G401.6 (cell line): Measurements from ENCODE around the gene CHRD.
"Not testable (repeated sequence)": the region's sequence is repeated elsewhere in the genome, so short reads cannot be mapped to it uniquely, and the experiment has no call there.

Source experiments
- FAIRE-seq: peaks from 2 replicates; lab custom pipeline; 2012; peaks lifted over from hg19 to GRCh38; lab: Jason Lieb, UNC

CHRD gene

DNA sequence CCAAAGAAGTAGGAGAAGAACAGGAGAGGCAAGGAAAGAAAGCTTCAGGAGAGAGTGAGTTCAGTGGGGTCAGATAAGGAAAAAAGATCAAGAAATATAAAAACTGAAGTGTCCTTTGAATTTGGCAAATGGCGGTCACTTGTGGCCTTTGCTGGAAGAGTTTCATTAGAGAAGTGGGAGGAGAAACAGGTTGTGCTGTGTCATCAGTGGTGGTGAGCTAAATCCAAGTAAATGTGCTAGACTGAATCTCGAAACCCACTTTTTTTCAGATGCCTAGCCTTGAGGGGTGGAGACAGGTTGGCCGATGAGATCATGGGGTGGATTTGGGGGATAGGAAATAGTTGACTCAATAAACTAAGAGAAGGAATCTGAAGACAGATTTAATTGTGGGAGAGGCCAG is 43.7 kb downstream of the CHRD start:
- FAIRE-seq: no peak

DNA sequence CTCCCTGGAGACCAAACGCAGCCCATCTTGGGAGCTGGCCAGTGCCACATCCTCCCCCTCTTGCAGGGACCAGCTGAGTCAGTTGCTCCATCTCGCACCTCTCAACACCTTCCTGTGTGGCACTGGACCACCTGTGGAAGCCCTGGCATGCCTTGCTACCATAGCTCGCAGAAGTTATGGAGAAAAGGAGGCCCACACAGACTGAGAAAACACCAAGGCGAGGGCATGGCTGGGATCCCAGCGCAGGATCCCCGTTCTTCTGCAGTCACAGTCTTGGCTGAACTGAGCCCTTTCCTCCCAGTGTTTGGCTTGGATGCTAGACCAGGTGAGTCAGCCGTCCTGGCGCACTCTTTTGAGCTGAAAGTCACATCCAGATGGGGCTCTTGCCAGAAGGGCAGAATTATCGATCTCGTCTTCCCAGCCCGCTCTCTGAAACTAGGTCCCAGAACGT is 46.9 kb downstream of the CHRD start:
- no peak for FAIRE-seq

DNA sequence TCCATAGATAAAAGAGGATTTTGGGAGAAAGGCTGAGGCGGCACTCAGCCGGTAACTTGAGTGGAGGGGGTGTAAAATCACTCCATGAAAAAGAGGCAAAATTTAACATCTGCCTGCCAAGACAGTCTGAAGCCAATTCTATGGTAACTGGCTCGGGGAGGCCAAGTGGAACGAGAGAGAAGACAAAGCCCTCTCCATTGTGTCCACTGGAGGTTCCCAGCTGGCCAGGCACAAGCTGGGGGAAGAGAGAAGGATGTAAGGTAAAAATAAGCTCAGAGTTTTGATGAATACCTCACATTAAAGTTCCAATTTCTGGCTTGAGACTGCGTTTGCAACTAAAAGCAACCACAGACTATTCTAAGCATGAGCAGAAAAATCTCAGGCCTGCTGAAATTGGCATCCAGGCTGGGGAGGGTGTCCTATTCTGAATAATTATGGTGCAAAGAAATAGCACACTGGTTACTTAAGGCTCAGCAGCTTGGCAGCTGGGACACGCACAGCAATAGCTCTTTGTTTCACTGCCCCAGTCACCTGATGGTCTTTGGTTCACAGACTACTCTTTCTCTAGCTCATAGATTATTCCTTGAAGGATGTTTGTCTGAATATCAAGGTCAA is 48.8 kb downstream of the CHRD start:
- no peak for FAIRE-seq

DNA sequence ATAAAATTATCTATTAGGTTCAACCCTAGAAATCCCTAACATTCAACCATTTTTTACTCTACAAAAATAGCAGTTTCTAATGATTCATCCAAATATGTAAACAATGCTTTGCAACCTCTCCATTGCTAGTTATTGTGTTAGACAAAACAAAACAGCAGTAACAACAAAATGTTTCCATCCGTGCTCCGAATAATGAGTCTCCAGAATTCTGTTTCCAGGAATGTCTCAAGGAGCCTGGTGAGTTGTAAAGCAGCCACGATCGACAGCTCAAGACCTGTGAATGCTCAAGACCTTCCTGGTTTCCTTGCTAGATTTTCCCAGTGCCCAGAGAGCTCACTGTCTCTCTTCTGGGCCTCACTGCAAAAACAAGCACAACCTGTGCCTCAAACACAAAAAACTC is 49.9 kb downstream of the CHRD start:
- no peak for FAIRE-seq

DNA sequence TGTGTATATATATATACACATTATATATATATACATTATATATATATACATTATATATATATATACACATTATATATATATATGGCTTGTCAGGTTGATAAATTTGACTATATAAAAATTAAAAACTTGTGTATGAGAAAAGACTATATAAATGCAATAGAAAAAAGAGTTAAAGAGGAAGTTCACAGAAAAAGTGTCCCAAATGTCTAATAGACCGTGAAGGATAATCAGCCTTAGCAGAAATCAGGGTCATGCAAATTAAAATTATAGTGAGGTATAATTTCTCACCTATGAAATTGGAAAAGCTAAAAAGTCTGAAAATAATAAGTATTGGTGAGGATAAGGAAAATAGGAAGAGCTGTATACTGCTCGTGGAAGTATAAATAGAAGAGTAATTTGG is 51.1 kb downstream of the CHRD start:
- no peak for FAIRE-seq

DNA sequence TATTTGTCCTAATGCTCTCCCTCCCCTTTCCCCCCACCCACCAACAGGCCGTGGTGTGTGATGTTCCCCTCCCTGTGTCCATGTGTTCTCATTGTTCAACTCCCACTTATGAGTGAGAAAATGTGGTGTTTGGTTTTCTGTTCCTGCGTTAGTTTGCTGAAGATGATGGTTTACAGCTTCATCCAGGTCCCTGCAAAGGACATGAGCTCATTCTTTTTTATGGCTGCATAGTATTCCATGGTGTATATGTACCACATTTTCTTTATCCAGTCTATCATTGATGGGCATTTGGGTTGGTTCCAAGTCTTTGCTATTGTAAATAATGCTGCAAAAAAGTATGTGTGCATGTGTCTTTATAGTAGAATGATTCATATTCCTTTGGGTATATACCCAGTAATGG is 53.3 kb downstream of the CHRD start:
- FAIRE-seq: not testable (repeated sequence)

DNA sequence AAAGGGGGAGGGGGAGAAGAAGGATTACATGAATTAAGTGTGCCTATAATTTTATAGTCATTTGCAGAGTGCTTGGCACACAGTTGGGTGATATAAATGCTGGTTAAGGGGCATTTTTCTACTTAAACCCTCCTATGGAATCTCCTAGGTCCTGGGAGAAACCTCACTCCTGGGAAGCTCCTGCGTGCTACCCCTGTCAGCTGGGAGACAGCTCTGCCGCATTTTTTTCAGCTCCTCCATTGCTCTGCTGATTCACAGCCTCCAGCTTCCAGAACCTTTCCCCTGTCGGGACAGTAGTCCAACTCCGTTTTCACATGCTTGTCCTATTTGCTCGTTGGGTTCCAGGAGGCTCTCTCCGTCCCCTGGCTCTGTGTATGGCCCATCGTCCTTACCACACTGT is 59.2 kb downstream of the CHRD start:
- no peak for FAIRE-seq
